NCI-H1092 treated with DMSO at 0.1 percent for 48 hours (cell line): Measurements from ENCODE around the gene RNF220.

Experiments
- DNase-seq: peaks from one replicate; lab custom pipeline; 2025; lab: John Stamatoyannopoulos, UW

Gene RNF220

DNA sequence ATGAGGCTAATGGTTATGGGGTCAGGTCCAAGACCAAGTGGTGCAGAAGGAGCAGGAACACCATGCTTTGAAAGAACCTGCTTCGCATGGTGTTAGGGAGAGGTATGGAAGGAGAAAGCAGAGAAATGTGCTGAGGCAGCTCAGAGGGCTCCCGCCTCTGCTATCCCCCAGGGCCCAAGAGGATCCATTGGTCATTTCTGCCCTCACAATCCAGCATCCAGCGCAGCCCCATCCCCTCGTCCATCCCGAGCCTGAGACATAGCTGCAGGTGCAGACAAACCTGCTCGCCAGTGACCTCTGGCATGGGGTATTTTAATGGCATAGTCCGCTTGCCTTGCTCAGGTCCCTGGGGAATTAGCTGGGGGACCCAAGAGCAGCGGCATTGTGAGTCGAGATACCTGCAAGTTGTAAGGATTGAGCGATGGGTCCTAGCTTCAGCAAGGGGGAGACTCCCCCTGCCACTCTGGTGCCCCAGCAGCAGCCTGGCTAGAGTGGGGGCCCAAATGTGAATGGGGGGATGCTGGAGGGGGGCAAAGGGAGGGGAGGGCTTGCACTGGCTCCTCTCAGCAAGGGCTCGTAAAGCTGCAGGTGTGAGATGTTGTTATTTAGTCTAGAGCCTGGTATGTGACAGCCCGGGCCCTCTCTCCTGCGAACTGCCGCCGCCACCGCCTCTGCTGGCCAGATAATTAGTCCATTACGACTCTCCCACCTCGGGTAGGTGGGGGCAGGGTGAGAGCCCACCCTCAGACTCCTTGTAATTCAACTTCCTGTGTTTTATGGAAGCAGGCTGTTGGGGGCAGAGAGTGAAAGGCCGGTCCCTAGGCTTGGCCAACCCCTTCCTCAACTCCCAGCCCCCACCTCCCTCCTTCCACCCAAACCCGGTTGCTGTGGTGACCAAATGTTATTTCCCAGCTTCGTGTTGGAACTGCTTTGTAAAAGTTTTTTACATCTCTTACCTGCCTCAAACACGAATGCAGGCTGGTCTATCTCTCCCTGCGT, 118.8 kb downstream of the RNF220 start:
- no peak for DNase-seq

GRCh38 chr1:44524655-44525500, 119.8 kb downstream of the RNF220 start:
- DNase-seq, result no peak

DNA sequence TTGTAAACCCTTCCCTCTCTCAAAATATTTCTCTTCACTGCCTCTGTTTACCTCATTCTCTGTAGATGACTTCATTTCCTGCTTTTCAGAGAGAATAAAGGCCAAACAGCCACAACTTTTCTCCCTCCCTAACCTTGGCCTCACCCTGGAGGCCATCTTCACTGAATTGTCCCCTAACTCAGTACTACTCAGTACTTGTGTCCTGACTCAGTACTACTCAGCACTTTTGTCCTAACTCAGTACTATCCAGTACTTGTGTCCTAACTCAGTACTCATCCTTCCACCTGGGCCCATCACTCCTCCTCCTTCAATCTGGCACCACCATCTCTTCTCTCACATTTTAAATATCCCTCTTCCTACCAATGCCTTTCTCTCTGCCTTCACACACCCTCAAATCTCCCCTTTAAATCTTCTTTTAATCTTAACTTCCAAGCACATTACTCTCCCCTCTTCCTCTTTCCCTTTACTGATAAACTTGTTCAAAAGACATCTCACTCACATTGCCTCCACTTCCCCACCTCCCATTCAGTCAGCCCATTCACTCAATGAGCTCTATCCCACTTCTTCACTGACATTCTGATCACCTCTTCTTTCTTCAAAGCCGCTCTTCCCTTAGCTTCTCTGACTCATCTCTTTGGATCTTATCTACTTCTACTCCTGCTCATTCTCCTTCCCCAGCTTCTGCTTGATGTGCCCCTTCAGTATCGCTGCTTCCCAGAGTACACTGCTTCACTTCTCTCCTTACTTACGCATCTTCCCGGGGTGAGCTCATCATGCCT, 121.4 kb downstream of the RNF220 start:
- no peak for DNase-seq

GRCh38 chr1:44531785-44532566, 126.9 kb downstream of the RNF220 start:
- DNase-seq, result no peak

- DNase-seq, result no peak
Observed at GRCh38 chr1:44532567-44532944, 127.5 kb downstream of the RNF220 start.

DNA sequence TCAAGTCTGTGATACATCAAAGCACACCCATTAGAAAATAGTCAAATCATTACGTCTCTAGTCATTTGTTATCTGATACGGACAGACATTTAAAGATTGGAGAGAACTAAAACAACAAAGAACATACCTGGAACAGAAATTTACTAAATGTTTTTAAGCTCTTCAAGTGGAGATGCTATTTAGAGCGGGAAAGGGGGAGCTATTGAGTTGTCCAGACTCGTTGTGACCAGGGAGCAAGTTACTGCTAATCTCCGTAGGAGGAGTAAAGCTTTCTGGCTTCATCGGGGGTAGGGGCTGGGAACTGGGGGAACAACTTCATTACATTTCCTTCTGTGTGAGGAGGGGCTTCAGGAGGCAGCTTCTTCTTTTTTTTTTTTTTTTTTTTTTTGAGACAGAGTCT, 129.7 kb downstream of the RNF220 start:
- DNase-seq, result no peak

DNA sequence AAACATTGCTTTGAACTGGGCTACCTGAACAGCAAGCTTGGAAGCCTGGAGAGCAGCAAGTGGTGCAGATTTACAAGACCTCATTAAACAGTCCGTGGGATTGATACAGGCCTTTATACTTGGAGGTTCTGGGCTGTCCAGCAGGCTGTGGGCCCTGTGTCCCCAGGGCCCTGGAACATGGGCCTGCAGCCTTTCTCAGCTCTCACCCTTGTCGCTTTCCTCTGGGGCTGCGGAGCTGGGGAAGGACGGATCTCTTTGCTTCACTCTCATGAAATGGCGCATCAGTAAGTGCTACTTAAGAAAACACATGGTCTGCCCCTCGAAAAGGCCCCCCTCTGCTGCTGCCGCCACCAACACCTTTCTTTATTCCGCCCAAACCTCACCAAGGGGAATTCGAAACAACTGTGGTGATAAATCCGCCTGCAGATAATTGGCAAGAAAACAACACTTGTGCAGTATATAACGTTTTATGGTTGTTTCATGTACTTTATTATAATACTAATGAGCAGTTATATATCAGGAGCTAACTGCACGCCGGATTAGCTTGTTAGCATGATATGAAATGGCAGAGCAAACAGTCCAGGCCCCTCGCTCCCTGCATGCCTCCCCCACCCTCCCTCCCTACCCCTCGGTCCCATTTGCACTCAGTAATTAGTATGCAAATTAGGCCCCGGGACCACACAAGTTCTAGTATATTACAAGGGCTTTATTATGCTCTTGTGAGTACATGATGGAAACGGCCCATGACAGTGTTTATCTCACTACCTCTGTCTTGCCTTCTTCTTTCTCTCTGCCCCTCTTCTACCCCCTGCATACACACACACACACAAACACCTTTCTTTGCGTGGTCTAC, 131.5 kb downstream of the RNF220 start:
- no peak for DNase-seq

DNA sequence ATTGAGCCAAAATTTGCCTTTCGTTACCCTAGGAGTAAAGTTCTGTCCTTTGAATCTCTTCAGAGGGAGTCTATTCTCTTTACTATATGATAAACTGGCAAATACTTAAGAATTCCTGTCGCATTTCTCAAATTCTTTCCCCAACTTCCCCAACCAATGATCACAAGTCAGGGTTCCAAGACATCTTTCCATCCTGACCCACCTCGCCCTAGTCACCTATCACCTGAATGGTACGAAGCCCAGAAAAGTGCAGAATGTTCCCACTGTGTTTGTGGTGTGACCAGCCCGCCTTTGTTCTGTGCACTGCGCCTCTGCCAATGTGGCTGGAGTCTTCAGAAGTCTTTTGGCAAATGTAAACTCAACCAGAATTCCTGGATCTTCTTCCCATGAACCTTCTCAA, 132.5 kb downstream of the RNF220 start:
- no peak for DNase-seq

DNA sequence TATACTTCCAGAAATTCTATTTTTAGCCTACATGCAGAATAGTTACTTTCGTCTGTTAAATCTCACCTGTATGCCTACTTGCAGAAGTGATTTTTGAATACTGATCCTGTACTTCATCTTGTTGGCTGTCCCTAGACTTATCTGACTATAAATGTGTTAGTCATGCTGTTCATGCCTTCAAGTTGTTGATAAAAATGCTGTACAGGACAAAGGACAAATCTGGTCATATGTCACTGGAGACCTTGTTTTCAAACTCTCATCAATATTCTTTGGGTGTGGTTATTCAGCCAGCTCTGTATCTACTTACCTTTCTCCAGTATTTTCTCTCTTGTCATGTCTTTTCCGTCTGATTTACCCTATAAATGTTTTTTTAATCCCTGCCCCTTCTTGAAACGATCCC, 132.9 kb downstream of the RNF220 start:
- no peak for DNase-seq

DNA sequence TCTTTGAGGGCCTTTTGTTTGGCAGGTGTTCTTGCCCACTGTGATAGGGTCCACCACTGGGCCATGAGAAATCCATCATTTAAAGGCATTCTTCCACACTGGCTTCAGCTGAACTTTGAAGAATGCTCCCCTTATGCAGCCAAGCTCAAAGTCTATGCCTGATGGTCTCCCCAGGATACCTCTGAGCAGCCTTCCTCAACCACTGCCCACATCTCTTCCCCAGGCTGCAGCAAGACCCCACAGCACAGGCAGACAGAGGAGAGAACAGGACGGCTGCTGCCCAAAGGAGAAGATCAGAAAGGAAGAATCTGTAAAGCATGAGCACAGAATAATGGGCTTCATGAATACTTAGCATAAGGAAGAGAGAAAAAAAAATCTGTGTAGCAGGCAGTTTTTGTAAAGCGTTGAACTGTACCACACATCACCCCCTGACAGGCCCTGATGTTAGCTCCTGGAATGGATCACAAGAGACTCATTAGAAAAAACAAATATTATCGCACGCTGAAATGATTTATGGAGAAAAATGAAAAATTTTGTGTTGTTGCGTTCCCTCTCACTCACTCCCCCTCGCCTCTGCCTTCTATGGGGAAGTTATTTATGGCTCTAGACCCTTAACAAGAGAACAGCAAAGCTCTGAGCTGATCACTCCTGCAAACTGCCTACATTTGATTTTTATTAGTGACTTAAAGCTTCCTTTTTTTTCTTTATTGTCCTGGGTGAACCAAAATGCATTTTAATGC, 135.1 kb downstream of the RNF220 start:
- DNase-seq, result no peak

- no peak for DNase-seq
Observed at GRCh38 chr1:44542420-44543063, 137.5 kb downstream of the RNF220 start.

- peak; percentile 38 for DNase-seq
Observed at GRCh38 chr1:44543064-44543744, 138.1 kb downstream of the RNF220 start.

DNA sequence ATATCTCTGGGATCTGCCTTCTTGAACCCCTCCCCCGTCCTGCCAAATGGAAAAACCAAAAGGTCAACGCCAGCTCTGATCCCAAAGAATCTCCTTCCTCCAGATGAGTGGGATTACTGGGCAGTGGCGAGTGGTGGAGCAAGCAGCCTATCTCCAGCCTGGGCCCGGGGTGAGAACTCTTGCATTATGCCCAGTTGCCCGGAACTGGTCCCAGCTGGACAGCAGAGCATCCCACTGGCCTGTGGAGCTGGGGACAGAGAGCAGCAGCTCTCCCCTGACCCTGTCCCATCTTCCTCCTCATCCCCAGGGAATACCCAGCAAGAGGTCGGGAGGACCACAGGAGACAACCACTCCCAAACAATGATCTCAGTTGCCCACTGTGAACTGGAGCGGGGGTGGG, 138.7 kb downstream of the RNF220 start:
- DNase-seq, result no peak

GRCh38 chr1:44544960-44545359, 139.9 kb downstream of the RNF220 start:
- no peak for DNase-seq

DNA sequence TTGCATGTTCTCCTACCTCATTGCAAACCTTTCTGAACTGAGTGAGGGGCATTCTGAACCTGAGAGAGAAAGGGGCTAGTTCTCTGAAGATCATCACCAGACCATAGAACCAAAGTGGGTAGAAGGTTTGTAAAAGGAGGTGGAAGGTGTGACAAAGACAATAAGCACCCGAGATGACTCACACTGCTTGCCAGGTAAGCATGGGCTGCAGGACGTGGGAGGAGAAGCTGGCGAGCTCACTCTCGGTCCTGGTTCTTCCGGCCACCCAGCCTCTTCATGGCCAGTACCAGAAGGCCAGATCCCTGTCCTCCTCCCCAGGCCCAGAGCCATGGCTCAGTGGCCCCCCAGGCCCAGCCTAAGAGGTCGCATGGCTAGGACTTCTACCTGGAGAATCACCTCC, 140.9 kb downstream of the RNF220 start:
- DNase-seq, result no peak

- DNase-seq, result no peak
Observed at GRCh38 chr1:44546403-44547053, 141.5 kb downstream of the RNF220 start.

DNA sequence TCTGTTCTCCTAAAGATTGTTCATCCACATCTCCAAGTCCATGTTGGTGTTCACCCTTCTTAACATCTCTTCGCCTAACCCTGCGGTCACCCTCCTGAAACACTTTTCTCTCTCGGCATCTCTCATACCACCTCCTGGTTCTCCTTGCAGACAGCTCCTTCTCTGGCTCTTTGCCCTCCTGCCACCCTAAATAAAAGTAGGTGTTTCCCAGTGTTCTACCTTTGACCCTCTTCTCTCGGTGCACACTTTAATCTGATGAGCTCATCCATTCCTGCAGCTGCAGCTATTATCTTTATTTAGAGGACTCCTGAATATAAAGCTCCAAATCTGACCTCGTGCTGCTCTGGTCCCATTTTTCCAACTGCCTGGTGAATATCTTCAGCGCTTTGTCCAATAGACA, 142.3 kb downstream of the RNF220 start:
- DNase-seq, result no peak

- DNase-seq, result no peak
Observed at GRCh38 chr1:44547837-44548236, 142.8 kb downstream of the RNF220 start.
